CD4-positive, alpha-beta T cell (primary cell): ENCODE data around the gene HSPG2. TPM values are rescaled to one million over a fixed set of nuclear protein-coding genes. Genes with fewer than 3 reads are reported as not detected.

Source experiments
- ATAC-seq: fragments of 200-7000 bp; cut with Tn5 transposase; one replicate; pipeline ENCODE4 v1.10.0; 2022; ENCODE audit warnings: mild to moderate bottlenecking; ENCODE audit not compliant: poor library complexity
- CTCF ChIA-PET: fragments of 350-600 bp; sonication (Branson Sonifier 250); formaldehyde crosslinking; loops from one replicate; lab custom pipeline; 2021; ENCODE audit warnings: antibody characterized with exemption, inconsistent platforms; lab: Charles Lee
- POLR2A ChIA-PET: fragments of 350-600 bp; sonication (Branson Sonifier 250); formaldehyde crosslinking; loops from one replicate; lab custom pipeline; 2021; ENCODE audit warnings: antibody characterized with exemption, inconsistent platforms; lab: Charles Lee
- DNase-seq, 14 experiments: peaks; one replicate each; pipeline ENCODE4 v3.0.0-alpha.2; 2013 to 2020; ENCODE audit warnings: mixed read lengths in 2 of 14
- H3K27ac ChIP-seq, 2 donors: one replicate each; pipeline versions ENCODE4 v1.5.1 to v1.7.0; 2013; ENCODE audit warnings: low read length in 2 of 2, low read depth in 1 of 2, mild to moderate bottlenecking in 1 of 2
- H3K27me3 ChIP-seq, 2 experiments: 1 replicate in 1 of 2; 2 replicates in 1 of 2; pipeline versions ENCODE4 v1.6.1 to v1.7.0; 2013; ENCODE audit warnings: low read length in 2 of 2, control low read depth in 1 of 2, mild to moderate bottlenecking in 1 of 2, moderate library complexity in 1 of 2; ENCODE audit not compliant: insufficient read depth in 2 of 2, control insufficient read depth in 1 of 2
- H3K36me3 ChIP-seq: one replicate; pipeline ENCODE4 v1.6.1; 2013; ENCODE audit warnings: low read length, control low read depth; ENCODE audit not compliant: insufficient read depth
- H3K4me1 ChIP-seq: one replicate; pipeline ENCODE4 v1.6.1; 2013; ENCODE audit warnings: low read length, control low read depth; ENCODE audit not compliant: insufficient read depth
- H3K4me3 ChIP-seq: one replicate; pipeline ENCODE4 v1.5.1; 2013; ENCODE audit warnings: mild to moderate bottlenecking, low read length, moderate library complexity
- H3K9me3 ChIP-seq, 2 experiments: 1 replicate in 1 of 2; 2 replicates in 1 of 2; pipeline versions ENCODE4 v1.6.1 to v1.7.0; 2013; ENCODE audit warnings: low read length in 2 of 2, mild to moderate bottlenecking in 2 of 2, control low read depth in 1 of 2, moderate library complexity in 1 of 2; ENCODE audit not compliant: control insufficient read depth in 1 of 2, insufficient read depth in 1 of 2
- H3K27ac Mint-ChIP-seq: one replicate; pipeline ENCODE4 v1.8.0; 2020; ENCODE audit warnings: mixed read lengths
- H3K27me3 Mint-ChIP-seq: one replicate; pipeline ENCODE4 v1.8.0; 2021; ENCODE audit warnings: mixed read lengths
- H3K36me3 Mint-ChIP-seq: one replicate; pipeline ENCODE4 v1.8.0; 2021; ENCODE audit warnings: low read depth, mixed read lengths
- H3K4me1 Mint-ChIP-seq: one replicate; pipeline ENCODE4 v1.8.0; 2021; ENCODE audit warnings: low read depth, mixed read lengths
- H3K4me3 Mint-ChIP-seq: one replicate; pipeline ENCODE4 v1.8.0; 2020; ENCODE audit warnings: mild to moderate bottlenecking, mixed read lengths
- H3K9me3 Mint-ChIP-seq: one replicate; pipeline ENCODE4 v1.8.0; 2020; ENCODE audit warnings: mixed read lengths
- CTCF ChIP-seq: fragments of 200-600 bp; IDR thresholded peaks from one replicate; pipeline ENCODE4 v1.8.0; 2022; ENCODE audit warnings: antibody characterized with exemption, mild to moderate bottlenecking
- intact Hi-C, 2 experiments: fragments of 100-400 bp; cut with DNase I in 1 of 2; cut with micrococcal nuclease in 1 of 2; formaldehyde crosslinking; loops; one replicate each; pipeline versions ENCODE4 v1.15.1 to v1.9.0; 2023 to 2025; cut with DNase I, micrococcal nuclease
- total RNA-seq, 174 experiments: library from RNA in 2 of 174; stranded (reverse) in 2 of 174; gene quantifications; one replicate each; pipeline ENCODE4 v1.2.3 and lab custom pipeline; 2021 to 2026

HSPG2 gene
- total RNA-seq, 2 experiments from 2014 or later = 10.8 to 11.0 TPM

- no peak overlapping the region for H3K27ac ChIP-seq
- Mint-ChIP-seq H3K36me3 (no peaks in the 10 kb centered on the region), H3K4me1 (peaks cover 1% of the 10 kb centered on the region), H3K9me3 (no peaks in the 10 kb centered on the region), H3K4me3 (no peak overlapping the region), H3K27ac (no peak overlapping the region), H3K27me3 (no peaks in the 10 kb centered on the region)
- H3K4me1 ChIP-seq = peaks cover 8% of the 10 kb centered on the region
- ChIA-PET CTCF (no interaction called here), POLR2A (no interaction called here)
- ATAC-seq = no peak
- DNase-seq = no peak
- intact Hi-C loops = no loop called here
- H3K4me3 ChIP-seq = no peak overlapping the region
- no peaks in the 10 kb centered on the region for H3K36me3 ChIP-seq
- H3K9me3 ChIP-seq = no peaks in the 10 kb centered on the region
- no peak for TF ChIP-seq CTCF
- no peaks in the 10 kb centered on the region for H3K27me3 ChIP-seq
Measured at GRCh38 chr1:21904454-21904703, 32.7 kb downstream of the HSPG2 start.

GRCh38 chr1:21903638-21904453 is 33.3 kb downstream of the HSPG2 start:
- Mint-ChIP-seq H3K36me3 (no peaks in the 10 kb centered on the region), H3K9me3 (no peaks in the 10 kb centered on the region), H3K4me1 (no peaks in the 10 kb centered on the region), H3K4me3 (no peak overlapping the region), H3K27ac (no peak overlapping the region), H3K27me3 (no peaks in the 10 kb centered on the region)
- ChIA-PET CTCF (no interaction called here), POLR2A (no interaction called here)
- Histone ChIP-seq H3K9me3 (no peaks in the 10 kb centered on the region), H3K4me1 (peaks cover 6% of the 10 kb centered on the region), H3K27ac (no peak overlapping the region), H3K27me3 (no peaks in the 10 kb centered on the region), H3K36me3 (no peaks in the 10 kb centered on the region), H3K4me3 (no peak overlapping the region)
- DNase-seq = no peak
- intact Hi-C loops = no loop called here
- ATAC-seq = no peak
- no peak for TF ChIP-seq CTCF

GRCh38 chr1:21902026-21903012 is 34.8 kb downstream of the HSPG2 start:
- TF ChIP-seq CTCF = no peak
- H3K36me3 ChIP-seq = no peaks in the 10 kb centered on the region
- no peaks in the 10 kb centered on the region for H3K9me3 Mint-ChIP-seq
- no peaks in the 10 kb centered on the region for H3K9me3 ChIP-seq
- H3K4me3 Mint-ChIP-seq = no peak overlapping the region
- CTCF ChIA-PET = no interaction called here
- no peaks in the 10 kb centered on the region for H3K4me1 Mint-ChIP-seq
- intact Hi-C loops = no loop called here
- H3K27me3 ChIP-seq = no peaks in the 10 kb centered on the region
- no peaks in the 10 kb centered on the region for H3K36me3 Mint-ChIP-seq
- ATAC-seq = no peak
- DNase-seq = no peak
- H3K27ac ChIP-seq = no peak overlapping the region
- H3K27ac Mint-ChIP-seq = no peak overlapping the region
- no peak overlapping the region for H3K4me3 ChIP-seq
- POLR2A ChIA-PET = no interaction called here
- H3K27me3 Mint-ChIP-seq = no peaks in the 10 kb centered on the region
- peaks cover 6% of the 10 kb centered on the region for H3K4me1 ChIP-seq
